GM12878 (cell line): ENCODE results near the gene STK33. TPM values are rescaled to one million over a fixed set of nuclear protein-coding genes. Genes with fewer than 3 reads are reported as not detected.

Experiments
- ATAC-seq: fragments of 200-7000 bp; cut with Tn5 transposase; 3 replicates; pipeline ENCODE4 v1.9.1; 2020; ENCODE audit warnings: mild to moderate bottlenecking, moderate library complexity
- BruUV-seq: library from RNA; stranded (reverse); fragments of 400-500 nt; replicated peaks from 2 replicates; lab custom pipeline; 2021; lab: Mats Ljungman, UMichigan
- CTCF ChIA-PET: fragments of 300-600 bp; sonication (Branson Sonifier 250); formaldehyde crosslinking; extraction: SDS; loops from one replicate; lab custom pipeline; 2021; ENCODE audit warnings: inconsistent platforms; lab: Yijun Ruan, JAX
- POLR2A ChIA-PET: fragments of 350-600 bp; formaldehyde crosslinking; extraction: SDS; loops from one replicate; lab custom pipeline; 2021; ENCODE audit warnings: inconsistent platforms; lab: Charles Lee
- RAD21 ChIA-PET: fragments of 300-600 bp; sonication (Branson Sonifier 250); formaldehyde crosslinking; loops from one replicate; lab custom pipeline; 2023; ENCODE audit warnings: antibody characterized with exemption; ENCODE audit not compliant: unreplicated experiment; lab: Charles Lee
- SMC1A ChIA-PET: fragments of 300-600 bp; sonication (Branson Sonifier 250); formaldehyde crosslinking; loops from one replicate; lab custom pipeline; 2023; ENCODE audit not compliant: unreplicated experiment, uncharacterized antibody; lab: Charles Lee
- DNase-seq: peaks from one replicate; pipeline ENCODE4 v3.0.0-alpha.2; 2011; ENCODE audit warnings: low read depth, low spot score
- FAIRE-seq: peaks from 3 replicates; lab custom pipeline; 2011; peaks lifted over from hg19 to GRCh38; lab: Jason Lieb, UNC
- H2AFZ ChIP-seq: 2 replicates; pipeline ENCODE4 v1.6.0; 2011; ENCODE audit warnings: low read depth, low read length, control low read depth; ENCODE audit not compliant: control insufficient read depth
- H3K27ac ChIP-seq: 2 replicates; pipeline ENCODE4 v1.5.1; 2011; ENCODE audit warnings: control low read depth; ENCODE audit not compliant: control insufficient read depth, insufficient read depth
- H3K27me3 ChIP-seq, 2 experiments: replicated peaks in 1 of 2; 2 replicates each; pipeline versions ENCODE4 v1.6.0 to v1.6.1; 2011; ENCODE audit warnings: low read length in 1 of 2; ENCODE audit not compliant: control insufficient read depth in 2 of 2, insufficient read depth in 2 of 2
- H3K36me3 ChIP-seq, 2 experiments: 2 replicates each; pipeline ENCODE4 v1.5.1; 2011; ENCODE audit warnings: low read length in 1 of 2; ENCODE audit not compliant: control insufficient read depth in 2 of 2, insufficient read depth in 2 of 2
- H3K4me1 ChIP-seq: 2 replicates; pipeline ENCODE4 v1.6.1; 2011; ENCODE audit warnings: mild to moderate bottlenecking, low read length, moderate library complexity, mixed read lengths; ENCODE audit not compliant: control insufficient read depth, insufficient read depth
- H3K4me2 ChIP-seq: 2 replicates; pipeline ENCODE4 v1.6.0; 2011; ENCODE audit warnings: control low read depth; ENCODE audit not compliant: control insufficient read depth, insufficient read depth
- H3K4me3 ChIP-seq: fragments of 200-600 bp; sonication (generic); 2 replicates; pipeline ENCODE4 v1.5.1; 2016
- H3K79me2 ChIP-seq: 2 replicates; pipeline ENCODE4 v1.6.0; 2011; ENCODE audit warnings: low read length; ENCODE audit not compliant: control insufficient read depth, insufficient read depth
- H3K9ac ChIP-seq: 2 replicates; pipeline ENCODE4 v1.8.0; 2011; ENCODE audit warnings: low read length, control low read depth, mixed read lengths; ENCODE audit not compliant: control insufficient read depth, insufficient read depth
- H3K9me3 ChIP-seq: replicated peaks from 3 replicates; pipeline ENCODE4 v1.5.1; 2011; ENCODE audit warnings: mild to moderate bottlenecking, low read length; ENCODE audit not compliant: control insufficient read depth, insufficient read depth
- H4K20me1 ChIP-seq: 2 replicates; pipeline ENCODE4 v1.6.0; 2011; ENCODE audit not compliant: control insufficient read depth, insufficient read depth
- ATF7 ChIP-seq: fragments of 450-650 bp; IDR thresholded peaks from 2 replicates; pipeline ENCODE4 v1.6.1; 2016; ENCODE audit warnings: low read depth, mild to moderate bottlenecking
- CBX3 ChIP-seq: fragments of 200-600 bp; sonication (generic); IDR thresholded peaks from 2 replicates; pipeline ENCODE4 v1.6.1; 2016; ENCODE audit warnings: low read depth, borderline replicate concordance
- GABPA ChIP-seq: IDR thresholded peaks from 2 replicates; pipeline ENCODE4 v1.6.1; 2014; ENCODE audit warnings: antibody characterized with exemption, low read depth, mild to moderate bottlenecking, inconsistent platforms
- HCFC1 ChIP-seq: fragments of 150-350 bp; IDR thresholded peaks from 2 replicates; pipeline ENCODE4 v1.6.1; 2014; ENCODE audit warnings: low read length
- KAT2A ChIP-seq: conservative IDR thresholded peaks from 2 replicates; pipeline ENCODE4 v1.6.1; 2011; ENCODE audit warnings: low read depth, low read length; ENCODE audit not compliant: control insufficient read depth
- LARP7 ChIP-seq: fragments of 450-650 bp; IDR thresholded peaks from 2 replicates; pipeline ENCODE4 v1.6.1; 2017; ENCODE audit warnings: mild to moderate bottlenecking
- MEF2B ChIP-seq: fragments of 450-650 bp; IDR thresholded peaks from 2 replicates; pipeline ENCODE4 v1.6.1; 2018; ENCODE audit warnings: mild to moderate bottlenecking, moderate library complexity; ENCODE audit not compliant: partially characterized antibody, poor library complexity, severe bottlenecking
- POLR2AphosphoS5 ChIP-seq: IDR thresholded peaks from 2 replicates; pipeline ENCODE4 v1.6.1; 2011; ENCODE audit warnings: mild to moderate bottlenecking, low read length, inconsistent platforms
- RBBP5 ChIP-seq: fragments of 200-600 bp; sonication (generic); conservative IDR thresholded peaks from 2 replicates; pipeline ENCODE4 v1.6.1; 2016
- SREBF2 ChIP-seq: IDR thresholded peaks from 2 replicates; pipeline ENCODE4 v1.6.1; 2012; ENCODE audit warnings: mild to moderate bottlenecking, low read length
- USF1 ChIP-seq: IDR thresholded peaks from 2 replicates; pipeline ENCODE4 v1.6.1; 2011; ENCODE audit warnings: borderline replicate concordance, low read depth, mild to moderate bottlenecking, moderate library complexity, mixed read lengths, low read length; ENCODE audit not compliant: insufficient read depth; ENCODE audit errors: extremely low read length
- WGBS: methylation state at CpG from one replicate; pipeline ENCODE4 v1.1.6; 2016; ENCODE audit warnings: low lambda C conversion rate; ENCODE audit not compliant: insufficient replicate concordance, insufficient coverage; ENCODE audit errors: missing lambda C conversion rate; 5-methylcytosine and 5-hydroxymethylcytosine counted together
- in situ Hi-C: fragments of 300-500 bp; cut with MboI; formaldehyde crosslinking; loops from 9 replicates; pipeline ENCODE4 v1.14.3; 2018; ENCODE audit warnings: mixed read lengths
- intact Hi-C: fragments of 100-400 bp; cut with micrococcal nuclease; formaldehyde crosslinking; loops from one replicate; pipeline ENCODE4 v1.14.2; 2022; ENCODE audit not compliant: unreplicated experiment
- polyA plus RNA-seq, 11 experiments: library from polyadenylated mRNA; depleted of rRNA in 4 of 11; unstranded in 6 of 11; stranded (reverse) in 5 of 11; fragments of >200 nt; fragmentation: Nextera tagmentation in 4 of 11; fragmentation: Illumina TruSeq in 1 of 11; extraction: Ambion mirVana in 4 of 11; extraction: Trizol in 1 of 11; gene quantifications; 1 replicate in 1 of 11; 2 replicates in 10 of 11; pipeline versions ENCODE4 v1.2.1 to v1.2.3, GENCODE V29; 2011 to 2016; ENCODE audit warnings: inconsistent platforms in 2 of 11, missing spikeins in 2 of 11, low read depth in 1 of 11
- total RNA-seq, 4 experiments: library from RNA; depleted of rRNA in 3 of 4; stranded (reverse); fragments of >200 nt in 3 of 4; fragmentation: Illumina TruSeq in 1 of 4; extraction: Trizol in 1 of 4; gene quantifications; 2 replicates each; pipeline versions ENCODE4 v1.2.1 to v1.2.3, GENCODE V29; 2013 to 2021

STK33 gene
- total and polyA plus RNA-seq, 10 of the 15 experiments (the other 5 are each of a cell fraction or from before 2014, with no cell fraction given) = 5.2 to 27.3 (median 18.3) TPM

- ChIA-PET CTCF (no interaction called here), POLR2A (no interaction called here), RAD21 (no interaction called here), SMC1A (no interaction called here)
- no peak overlapping the region for H3K4me2 ChIP-seq
- H3K36me3 ChIP-seq = no peaks in the 10 kb centered on the region
- peaks cover 4% of the 10 kb centered on the region; the same call in 1 of the 2 replicates for H3K4me1 ChIP-seq
- H3K9me3 ChIP-seq = no peaks in the 10 kb centered on the region
- WGBS = 56% methylated on average over 9 of the region's 9 CpGs
- no peak overlapping the region for H2AFZ ChIP-seq
- intact Hi-C loops = no loop called here
- H3K27me3 ChIP-seq = no peaks in the 10 kb centered on the region
- no peaks in the 10 kb centered on the region for H4K20me1 ChIP-seq
- DNase-seq (no peak), ATAC-seq (no peak), FAIRE-seq (no peak)
- in situ Hi-C loops = no loop called here
- H3K4me3 ChIP-seq = no peak overlapping the region
- BruUV-seq = no TSS peak
- H3K9ac ChIP-seq = no peak overlapping the region
- TF ChIP-seq GABPA (no peak), LARP7 (no peak), RBBP5 (no peak), POLR2AphosphoS5 (no peak), ATF7 (no peak), HCFC1 (no peak)
- no peaks in the 10 kb centered on the region for H3K79me2 ChIP-seq
- no peak overlapping the region for H3K27ac ChIP-seq
These were observed 211.5 kb downstream of the STK33 start for GRCh38 chr11:8382436-8383053.

- intact Hi-C loops (no loop called here), in situ Hi-C loops (no loop called here)
- H3K36me3 ChIP-seq = no peaks in the 10 kb centered on the region
- no peak for ATAC-seq
- no TSS peak for BruUV-seq
- H3K27me3 ChIP-seq = no peaks in the 10 kb centered on the region
- no peaks in the 10 kb centered on the region for H3K9me3 ChIP-seq
- no peak for TF ChIP-seq CBX3
- TF ChIP-seq MEF2B = no peak
- TF ChIP-seq USF1 = no peak
- TF ChIP-seq SREBF2 = no peak
- TF ChIP-seq KAT2A = no peak
- TF ChIP-seq ATF7 = no peak
- POLR2A ChIA-PET = no interaction called here
- 63% methylated on average over 13 of the region's 13 CpGs for WGBS
- H3K4me3 ChIP-seq = no peak overlapping the region
- peaks cover 4% of the 10 kb centered on the region; the same call in 1 of the 2 replicates for H3K4me1 ChIP-seq
- RAD21 ChIA-PET = no interaction called here
- no peaks in the 10 kb centered on the region for H4K20me1 ChIP-seq
- FAIRE-seq = no peak
- no peak for DNase-seq
- SMC1A ChIA-PET = no interaction called here
- CTCF ChIA-PET = no interaction called here
- no peak overlapping the region for H3K4me2 ChIP-seq
- no peak overlapping the region for H2AFZ ChIP-seq
- H3K9ac ChIP-seq = no peak overlapping the region
- no peak overlapping the region for H3K27ac ChIP-seq
- no peaks in the 10 kb centered on the region for H3K79me2 ChIP-seq
These were observed 212.1 kb downstream of the STK33 start for GRCh38 chr11:8381871-8382396.
